ENCODE data around the gene NADSYN1.
"Not testable (repeated sequence)": the region's sequence is repeated elsewhere in the genome, so short reads cannot be mapped to it uniquely, and the experiment has no call there.

NADSYN1 gene

DNA sequence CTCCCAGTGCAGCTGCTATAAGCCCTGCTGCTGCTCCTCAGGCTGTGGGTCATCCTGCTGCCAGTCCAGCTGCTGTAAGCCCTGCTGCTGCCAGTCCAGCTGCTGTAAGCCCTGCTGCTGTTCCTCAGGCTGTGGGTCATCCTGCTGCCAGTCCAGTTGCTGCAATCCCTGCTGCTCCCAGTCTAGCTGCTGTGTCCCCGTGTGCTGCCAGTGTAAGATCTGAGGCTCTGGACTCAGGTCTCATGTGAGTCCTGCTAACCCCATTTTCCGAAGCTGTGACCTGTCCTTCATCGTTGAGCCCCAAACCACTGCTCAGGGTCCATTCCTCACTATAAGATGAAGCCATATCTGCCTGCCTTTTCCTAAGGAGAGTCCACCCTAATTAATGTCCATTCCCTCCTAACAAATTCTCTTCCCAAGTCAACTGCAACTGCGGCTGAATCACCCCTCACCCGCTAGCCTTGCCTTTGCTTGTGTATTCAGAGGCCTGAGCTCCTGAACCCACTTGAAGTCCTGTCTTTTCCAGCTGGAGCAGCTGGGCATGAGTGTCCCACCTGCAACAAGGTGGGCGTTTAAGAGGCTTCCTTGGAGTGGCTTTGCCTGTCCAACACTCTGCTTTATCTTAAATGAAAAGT is 74.7 kb downstream of the NADSYN1 start:
- no peaks in the 10 kb centered on the region; a peak in 1 of 22 replicates for H4K20me1 ChIP-seq
- peaks cover 0 to 4% (median 0%) of the 10 kb centered on the region in 11 experiments; a peak in 3 of 22 replicates for H3K9me3 ChIP-seq (replicated peaks in 1 of 11)
- no peak overlapping the region for H3K4me3 ChIP-seq
- peak overlapping the region in 8 of 11 experiments; percentile 32 to 57 (median 36); a peak in 13 of 22 replicates for H3K4me2 ChIP-seq
- H3K27me3 ChIP-seq = no peaks in the 10 kb centered on the region
- no peak overlapping the region for H3K27ac ChIP-seq
- H3K36me3 ChIP-seq = no peaks in the 10 kb centered on the region
- peaks cover 0 to 51% (median 30%) of the 10 kb centered on the region in 10 experiments; a peak in 17 of 20 replicates for H3K4me1 ChIP-seq
- no peak for TF ChIP-seq Cebpa-rat (IDR thresholded peaks at IDR 0.05)
- H3K9ac ChIP-seq = no peak overlapping the region

DNA sequence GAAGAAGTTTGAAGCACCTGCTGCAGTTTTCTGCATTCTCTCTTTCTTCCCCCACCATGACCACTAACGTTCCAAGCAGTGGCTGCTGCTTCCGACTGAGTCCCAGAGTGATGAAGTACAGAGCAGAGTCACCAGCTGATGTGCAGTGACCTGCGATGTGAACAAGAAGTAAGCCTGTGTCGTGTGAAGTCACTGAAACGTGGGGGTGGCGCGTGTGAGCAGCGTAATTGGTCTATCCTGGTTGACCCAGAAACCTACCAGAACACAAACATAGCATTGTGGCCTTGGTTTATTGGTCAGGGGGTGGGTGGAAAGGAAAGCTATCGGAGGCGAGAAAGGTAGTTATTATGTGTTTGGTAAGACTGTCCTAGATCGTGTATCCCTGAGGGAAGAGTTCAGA is 77.6 kb downstream of the NADSYN1 start:
- no peaks in the 10 kb centered on the region for H3K9me3 ChIP-seq (replicated peaks in 1 of 11)
- no peaks in the 10 kb centered on the region for H3K36me3 ChIP-seq
- peak overlapping the region; percentile 19 to 63 (median 34); a peak in 21 of 22 replicates for H3K4me2 ChIP-seq
- peak overlapping the region in 1 of 11 experiments; percentile 39; a peak in 1 of 22 replicates for H3K9ac ChIP-seq
- H3K4me1 ChIP-seq = peaks cover 0 to 51% (median 30%) of the 10 kb centered on the region in 10 experiments; a peak in 17 of 20 replicates
- H3K4me3 ChIP-seq = no peak overlapping the region
- no peaks in the 10 kb centered on the region for H3K27me3 ChIP-seq
- H4K20me1 ChIP-seq = no peaks in the 10 kb centered on the region; a peak in 1 of 22 replicates
- no peak for TF ChIP-seq Cebpa-rat (IDR thresholded peaks at IDR 0.05)
- peak overlapping the region in 1 of 11 experiments; percentile 40; a peak in 1 of 22 replicates for H3K27ac ChIP-seq

DNA sequence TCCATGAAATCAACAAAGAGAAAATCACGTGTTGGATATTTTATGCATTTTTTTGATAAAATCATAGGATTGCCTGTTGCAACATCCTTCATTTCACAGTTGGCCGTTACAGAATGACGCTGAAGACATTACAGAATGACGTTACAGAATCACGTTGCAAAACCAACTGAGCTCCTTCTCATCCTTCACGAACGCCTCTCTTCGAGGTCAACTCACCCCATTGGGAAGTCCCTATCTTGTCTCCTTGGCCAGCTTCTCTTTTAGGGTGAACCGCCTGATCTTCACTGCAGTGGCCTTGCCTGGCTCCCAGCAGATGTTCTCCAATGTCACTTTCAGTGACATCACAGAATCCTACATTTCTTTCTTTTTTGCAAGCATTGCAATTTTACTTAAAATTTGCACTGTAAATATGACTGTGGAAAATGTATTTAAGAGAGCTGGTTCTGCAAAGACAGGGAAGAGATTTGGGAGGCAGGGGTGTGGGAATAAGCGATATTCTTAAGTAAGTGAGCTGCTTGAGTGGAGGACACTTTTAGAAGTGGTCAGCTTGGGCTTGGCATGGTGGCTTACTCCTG is 79.1 kb downstream of the NADSYN1 start:
- peaks cover 0 to 46% (median 27%) of the 10 kb centered on the region in 10 experiments; a peak in 17 of 20 replicates for H3K4me1 ChIP-seq
- no peaks in the 10 kb centered on the region; a peak in 1 of 22 replicates for H4K20me1 ChIP-seq
- no peaks in the 10 kb centered on the region for H3K36me3 ChIP-seq
- H3K9me3 ChIP-seq (replicated peaks in 1 of 11) = no peaks in the 10 kb centered on the region
- no peak overlapping the region for H3K4me2 ChIP-seq
- no peak for TF ChIP-seq Cebpa-rat (IDR thresholded peaks at IDR 0.05)
- H3K4me3 ChIP-seq = no peak overlapping the region
- no peak overlapping the region for H3K9ac ChIP-seq
- H3K27ac ChIP-seq = no peak overlapping the region
- H3K27me3 ChIP-seq = no peaks in the 10 kb centered on the region

DNA sequence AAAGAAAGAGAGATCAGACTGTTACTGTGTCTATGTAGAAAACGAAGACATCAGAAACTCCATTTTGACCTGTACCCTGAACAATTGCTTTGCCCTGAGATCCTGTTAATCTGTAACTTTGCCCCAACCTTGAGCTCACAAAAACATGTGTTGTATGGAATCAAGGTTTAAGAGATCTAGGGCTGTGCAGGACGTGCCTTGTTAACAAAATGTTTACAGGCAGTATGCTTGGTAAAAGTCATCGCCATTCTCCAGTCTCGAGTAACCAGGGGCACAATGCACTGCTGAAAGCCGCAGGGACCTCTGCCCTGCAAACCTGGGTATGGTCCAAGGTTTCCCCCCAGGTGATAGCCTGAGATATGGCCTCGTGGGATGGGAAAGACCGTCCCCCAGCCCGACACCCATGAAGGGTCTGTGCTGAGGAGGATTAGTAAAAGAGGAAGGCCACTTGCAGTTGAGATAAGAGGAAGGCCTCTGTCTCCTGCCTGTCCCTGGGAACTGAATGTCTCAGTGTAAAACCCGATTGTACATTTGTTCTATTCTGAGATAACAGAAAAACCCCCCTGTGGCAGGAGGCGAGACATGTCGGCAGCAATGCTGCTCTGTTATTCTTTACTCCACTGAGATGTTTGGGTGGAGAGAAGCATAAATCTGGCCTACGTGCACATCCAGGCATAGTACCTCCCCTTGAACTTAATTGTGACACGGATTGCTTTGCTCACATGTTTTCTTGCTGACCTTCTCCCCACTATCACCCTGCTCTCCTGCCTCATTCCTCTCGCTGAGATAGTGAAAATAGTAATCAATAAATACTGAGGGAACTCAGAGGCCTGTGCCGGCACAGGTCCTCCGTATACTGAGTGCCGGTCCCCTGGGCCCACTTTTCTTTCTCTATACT is 82.0 kb downstream of the NADSYN1 start:
- H3K9ac ChIP-seq; H3K36me3 ChIP-seq; H3K4me2 ChIP-seq; H4K20me1 ChIP-seq; H3K9me3 ChIP-seq (replicated peaks in 1 of 11); H3K4me3 ChIP-seq; H3K27ac ChIP-seq; H3K27me3 ChIP-seq: not testable (repeated sequence)
- H3K4me1 ChIP-seq = peaks cover 0 to 35% (median 28%) of the 10 kb centered on the region in 10 experiments; a peak in 17 of 20 replicates

DNA sequence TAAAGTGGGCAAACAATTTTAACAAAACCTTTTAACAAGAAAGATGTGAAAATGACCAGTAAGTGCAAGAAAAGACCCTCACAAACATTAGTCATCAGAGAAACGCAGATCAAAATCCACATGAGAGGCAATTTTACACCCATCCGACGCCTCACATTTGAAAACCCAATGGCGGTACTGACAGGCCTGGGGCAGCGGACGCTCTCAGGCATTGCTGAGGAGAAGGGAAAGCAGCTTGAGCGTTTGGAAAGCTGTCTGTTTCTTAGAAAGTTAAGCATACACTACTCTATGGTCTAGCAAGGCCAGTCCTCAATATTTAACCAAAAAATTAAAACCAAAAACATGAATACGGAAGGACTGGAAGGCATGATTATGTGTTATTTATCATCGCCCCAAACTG is 82.8 kb downstream of the NADSYN1 start:
- H3K4me2 ChIP-seq = no peak overlapping the region
- H3K27me3 ChIP-seq = no peaks in the 10 kb centered on the region
- H4K20me1 ChIP-seq = no peaks in the 10 kb centered on the region; a peak in 1 of 22 replicates
- H3K9me3 ChIP-seq (replicated peaks in 1 of 11) = peaks cover 8 to 17% (median 12%) of the 10 kb centered on the region in 11 experiments
- H3K4me3 ChIP-seq = no peak overlapping the region
- no peak overlapping the region for H3K9ac ChIP-seq
- H3K27ac ChIP-seq = no peak overlapping the region
- H3K36me3 ChIP-seq = peaks cover 0 to 6% (median 0%) of the 10 kb centered on the region in 11 experiments; a peak in 1 of 22 replicates
- peaks cover 0 to 27% (median 20%) of the 10 kb centered on the region in 10 experiments; a peak in 16 of 20 replicates for H3K4me1 ChIP-seq
- TF ChIP-seq Cebpa-rat (IDR thresholded peaks at IDR 0.05) = no peak

DNA sequence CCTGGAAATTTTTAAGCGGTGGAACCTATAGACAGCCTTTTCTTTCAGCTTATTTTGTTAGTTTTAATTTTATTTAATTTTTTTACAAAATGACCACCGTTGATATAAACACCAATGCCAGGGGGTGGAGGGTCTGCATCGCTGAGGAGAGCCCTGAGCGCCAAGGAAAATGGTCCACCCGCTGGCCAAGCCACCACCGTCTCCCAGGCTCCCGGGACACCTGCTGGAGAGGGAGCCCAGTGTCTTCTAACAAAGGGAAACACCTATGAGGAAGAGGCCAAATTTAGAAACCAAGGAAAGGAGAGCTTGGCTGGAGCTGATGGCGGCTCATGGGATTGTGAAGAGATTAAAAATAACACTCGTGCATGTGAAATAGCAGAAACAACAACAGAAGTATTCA is 84.5 kb downstream of the NADSYN1 start:
- H3K27ac ChIP-seq = no peak overlapping the region
- peaks cover 0 to 6% (median 0%) of the 10 kb centered on the region in 11 experiments; a peak in 2 of 22 replicates for H3K36me3 ChIP-seq
- TF ChIP-seq Cebpa-rat (IDR thresholded peaks at IDR 0.05) = no peak
- peak overlapping the region in 8 of 11 experiments; percentile 20 to 60 (median 46); a peak in 12 of 22 replicates for H3K4me2 ChIP-seq
- H3K9ac ChIP-seq = no peak overlapping the region
- H3K4me1 ChIP-seq = peaks cover 7 to 29% (median 25%) of the 10 kb centered on the region in 10 experiments
- H3K4me3 ChIP-seq = no peak overlapping the region
- H4K20me1 ChIP-seq = no peaks in the 10 kb centered on the region
- H3K27me3 ChIP-seq = no peaks in the 10 kb centered on the region
- H3K9me3 ChIP-seq (replicated peaks in 1 of 11) = peaks cover 18 to 30% (median 23%) of the 10 kb centered on the region in 11 experiments

DNA sequence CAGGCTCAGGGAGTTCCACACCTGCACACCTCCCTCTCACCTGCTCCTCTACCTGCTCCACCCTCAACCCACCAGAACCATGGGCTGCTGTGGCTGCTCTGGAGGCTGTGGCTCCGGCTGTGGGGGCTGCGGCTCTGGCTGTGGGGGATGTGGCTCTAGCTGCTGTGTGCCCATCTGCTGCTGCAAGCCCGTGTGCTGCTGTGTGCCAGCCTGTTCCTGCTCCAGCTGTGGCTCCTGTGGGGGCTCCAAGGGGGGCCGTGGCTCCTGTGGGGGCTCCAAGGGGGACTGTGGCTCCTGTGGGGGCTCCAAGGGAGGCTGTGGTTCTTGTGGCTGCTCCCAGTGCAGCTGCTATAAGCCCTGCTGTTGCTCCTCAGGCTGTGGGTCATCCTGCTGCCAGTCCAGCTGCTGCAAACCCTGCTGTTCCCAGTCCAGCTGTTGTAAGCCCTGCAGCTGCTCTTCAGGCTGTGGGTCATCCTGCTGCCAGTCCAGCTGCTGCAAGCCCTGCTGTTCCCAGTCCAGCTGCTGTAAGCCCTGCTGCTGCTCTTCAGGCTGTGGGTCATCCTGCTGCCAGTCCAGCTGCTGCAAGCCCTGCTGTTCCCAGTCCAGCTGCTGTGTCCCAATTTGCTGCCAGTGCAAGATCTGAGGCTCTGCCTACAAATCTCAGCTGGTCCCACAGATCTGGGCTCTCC is 85.1 kb downstream of the NADSYN1 start, which contains the start of gene KRTAP5-8:
KRTAP5-8 (plus strand) TSS at position 49 of the 689 bp plus-strand sequence; CDS start at position 80, 31 bp downstream.
- H3K4me2 ChIP-seq = peak within 1 kb of the TSS in 8 of 11 experiments; percentile 20 to 60 (median 46); a peak in 13 of 22 replicates
- not testable (repeated sequence) for H3K27me3 ChIP-seq, H3K27ac ChIP-seq, H4K20me1 ChIP-seq, H3K9ac ChIP-seq, H3K4me3 ChIP-seq, H3K36me3 ChIP-seq
- H3K9me3 ChIP-seq (replicated peaks in 1 of 11) = peaks cover 18 to 30% (median 23%) of the 10 kb centered on the region in 11 experiments
- H3K4me1 ChIP-seq = peaks cover 13 to 35% (median 31%) of the 10 kb centered on the region in 10 experiments

DNA sequence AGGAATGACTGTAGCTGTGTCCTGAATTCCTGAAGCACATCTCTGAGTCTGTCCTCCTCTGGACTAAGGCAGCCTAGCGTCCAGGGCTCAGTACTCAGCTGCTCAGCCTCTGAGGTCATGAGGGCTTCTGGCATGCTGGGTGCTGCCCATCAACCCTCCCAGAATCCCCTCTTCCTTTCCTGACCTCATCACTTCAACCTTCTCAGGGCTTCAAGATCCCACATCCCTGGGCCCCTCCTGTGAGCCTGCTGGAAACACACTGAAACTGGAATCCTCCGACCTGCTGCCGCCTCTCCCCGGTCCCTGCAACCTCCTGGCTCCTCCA is 85.6 kb downstream of the NADSYN1 start:
- Histone ChIP-seq H4K20me1 (no peaks in the 10 kb centered on the region), H3K4me3 (no peak overlapping the region), H3K27me3 (no peaks in the 10 kb centered on the region), H3K4me1 (peaks cover 18 to 40% (median 36%) of the 10 kb centered on the region in 10 experiments), H3K9me3 (replicated peaks in 1 of 11) (peaks cover 18 to 30% (median 23%) of the 10 kb centered on the region in 11 experiments), H3K27ac (no peak overlapping the region), H3K4me2 (peak overlapping the region in 7 of 11 experiments; percentile 20 to 52 (median 45); a peak in 9 of 22 replicates), H3K9ac (no peak overlapping the region), H3K36me3 (peaks cover 0 to 6% (median 0%) of the 10 kb centered on the region in 11 experiments; a peak in 2 of 22 replicates)
- TF ChIP-seq Cebpa-rat (IDR thresholded peaks at IDR 0.05) = no peak
